Activated T-helper 2 cell treated with anti-CD3 and anti-CD28 coated beads, Interferon-gamma antibody, Interleukin-2, Interleukin-4, amounts not matched to agents 10 μg/mL and 5 μg/mL and 100 μg/mL, durations not matched to agents 14 hours and 24 hours and 36 hours (primary cell): ENCODE measurements around the gene IL26. TPM values are rescaled to one million over a fixed set of nuclear protein-coding genes. Genes with fewer than 3 reads are reported as not detected.
"Not testable (repeated sequence)": the region's sequence is repeated elsewhere in the genome, so short reads cannot be mapped to it uniquely, and the experiment has no call there.

Experiments
- DNase-seq: peaks from one replicate; pipeline ENCODE4 v3.0.0; 2021; ENCODE audit warnings: low spot score
- H3K27ac Mint-ChIP-seq: one replicate; pipeline ENCODE4 v1.8.0; 2021; ENCODE audit warnings: mixed read lengths
- H3K27me3 Mint-ChIP-seq: one replicate; pipeline ENCODE4 v1.8.0; 2021; ENCODE audit warnings: low read depth, mixed read lengths
- H3K36me3 Mint-ChIP-seq: one replicate; pipeline ENCODE4 v1.8.0; 2021; ENCODE audit warnings: low read depth, mixed read lengths
- H3K4me1 Mint-ChIP-seq: one replicate; pipeline ENCODE4 v1.8.0; 2021; ENCODE audit warnings: low read depth, mixed read lengths
- H3K4me3 Mint-ChIP-seq: one replicate; pipeline ENCODE4 v1.8.0; 2021; ENCODE audit warnings: low read depth, mild to moderate bottlenecking, moderate library complexity, mixed read lengths
- H3K9me3 Mint-ChIP-seq: one replicate; pipeline ENCODE4 v1.8.0; 2021; ENCODE audit warnings: mixed read lengths
- intact Hi-C: fragments of 100-400 bp; cut with micrococcal nuclease; formaldehyde crosslinking; loops from one replicate; pipeline ENCODE4 v1.15.1; 2023
- total RNA-seq: library from RNA; stranded (reverse); gene quantifications from 2 replicates; pipeline ENCODE4 v1.2.3, GENCODE V29; 2022

The IL26 gene
- total RNA-seq, 1 donor from 2014 or later = 0.27 TPM

DNA sequence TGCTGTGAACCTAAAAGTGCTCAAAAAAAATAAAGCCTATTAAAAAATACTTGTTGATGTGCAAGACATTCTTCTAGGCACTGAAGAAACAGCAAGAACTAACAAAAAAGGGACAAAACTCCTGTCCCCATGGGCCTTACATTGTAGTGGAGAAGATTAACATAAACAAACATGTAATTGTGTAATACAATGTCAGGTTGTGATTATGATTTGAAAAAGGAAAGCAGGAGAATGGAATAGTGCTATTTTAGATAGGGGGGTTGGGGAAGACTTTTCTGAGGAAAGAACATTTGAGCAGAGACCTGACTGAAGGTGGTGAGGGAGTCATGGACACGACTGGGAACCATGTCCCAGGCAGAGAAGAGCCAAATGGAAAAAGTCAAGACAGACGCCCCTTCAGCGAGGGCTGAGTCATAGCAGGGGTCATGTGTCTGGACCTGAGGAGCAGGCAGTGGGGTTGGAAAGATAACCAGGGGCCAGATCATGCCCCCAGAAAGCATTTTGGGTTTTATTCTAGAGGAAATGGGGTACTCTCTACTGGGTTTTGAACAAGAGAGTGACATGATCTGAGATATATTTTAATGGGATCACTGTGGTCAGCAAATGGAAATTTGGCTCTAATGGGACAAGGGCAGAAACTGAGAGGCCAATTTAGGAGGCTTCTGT is 46.7 kb downstream of the IL26 start:
- Mint-ChIP-seq H3K4me3 (no peak overlapping the region), H3K9me3 (peaks cover 4% of the 10 kb centered on the region), H3K36me3 (no peaks in the 10 kb centered on the region), H3K4me1 (peaks cover 50% of the 10 kb centered on the region), H3K27me3 (peaks cover 11% of the 10 kb centered on the region), H3K27ac (no peak overlapping the region)
- DNase-seq = no peak
- intact Hi-C loops = loop anchor here (5.0 kb wide), 1 partner anchor 137 kb away; no protein-coding TSS in a partner anchor

DNA sequence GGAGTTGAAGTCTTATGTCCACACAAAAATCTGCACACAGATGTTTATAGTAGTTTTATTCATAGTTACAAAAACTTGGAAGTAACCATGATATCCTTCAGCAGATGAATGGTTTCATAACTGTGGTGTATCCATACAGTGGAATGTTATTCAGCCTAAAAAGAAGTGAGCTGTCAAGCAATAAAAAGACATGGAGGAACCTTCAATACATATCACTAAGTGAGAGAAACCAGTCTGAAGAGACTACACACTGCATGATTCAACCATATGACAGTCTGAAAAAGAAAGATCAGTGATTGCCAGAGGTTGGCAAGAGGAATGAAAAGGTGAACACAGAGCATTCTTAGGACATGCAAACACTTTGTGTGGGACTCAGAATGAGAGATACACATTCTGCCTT is 47.4 kb downstream of the IL26 start:
- Mint-ChIP-seq H3K4me3 (no peak overlapping the region), H3K36me3 (no peaks in the 10 kb centered on the region), H3K27ac (no peak overlapping the region), H3K9me3 (peaks cover 4% of the 10 kb centered on the region), H3K4me1 (peaks cover 50% of the 10 kb centered on the region), H3K27me3 (peaks cover 9% of the 10 kb centered on the region)
- DNase-seq = no peak
- intact Hi-C loops = loop anchor here (5.0 kb wide), 1 partner anchor 136 kb away; no protein-coding TSS in a partner anchor

DNA sequence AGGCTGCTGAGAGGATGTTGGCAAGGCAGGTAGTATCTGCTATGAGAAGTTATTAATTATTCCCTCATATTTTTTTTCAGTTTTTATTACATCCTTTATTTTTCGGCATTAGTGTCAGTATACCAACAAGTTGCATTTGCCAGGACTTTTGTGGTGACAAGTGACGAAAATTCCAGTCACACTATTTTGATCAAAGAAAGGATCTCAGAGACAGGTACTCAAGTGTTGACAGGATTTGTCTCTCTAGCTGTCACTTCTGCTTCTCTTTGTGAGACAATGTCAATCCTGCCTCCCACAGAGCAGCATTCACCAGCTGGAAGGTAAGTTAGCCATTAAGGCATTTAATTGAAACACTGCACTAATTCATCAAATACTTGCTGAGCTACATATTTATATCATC is 48.0 kb downstream of the IL26 start:
- Mint-ChIP-seq H3K9me3 (peaks cover 4% of the 10 kb centered on the region), H3K27me3 (peaks cover 6% of the 10 kb centered on the region), H3K36me3 (no peaks in the 10 kb centered on the region), H3K4me1 (peaks cover 50% of the 10 kb centered on the region), H3K27ac (no peak overlapping the region), H3K4me3 (no peak overlapping the region)
- intact Hi-C loops = loop anchor here (5.0 kb wide), 1 partner anchor 135 kb away; no protein-coding TSS in a partner anchor
- no peak for DNase-seq

DNA sequence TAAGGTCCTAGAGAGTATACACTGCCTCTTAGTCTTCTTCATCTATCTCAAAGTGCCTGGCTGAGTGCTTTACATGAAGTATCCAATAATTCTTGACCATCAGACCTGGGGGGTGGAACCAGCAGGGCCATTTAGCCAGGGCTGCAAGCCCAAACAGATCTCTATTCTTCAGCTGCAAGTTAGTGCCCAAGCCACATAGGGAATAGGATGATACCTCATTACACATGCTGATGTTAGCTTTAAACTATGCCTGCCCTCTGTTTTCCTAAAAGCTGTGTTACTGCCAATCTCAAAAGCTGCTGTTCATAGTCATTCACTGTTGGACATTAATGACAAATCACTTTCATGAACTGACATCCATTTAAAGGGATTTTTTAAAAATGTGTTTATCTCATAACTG is 49.4 kb downstream of the IL26 start:
- DNase-seq = no peak
- Mint-ChIP-seq H3K4me3 (no peak overlapping the region), H3K27me3 (peaks cover 6% of the 10 kb centered on the region), H3K36me3 (no peaks in the 10 kb centered on the region), H3K4me1 (peaks cover 45% of the 10 kb centered on the region), H3K27ac (no peak overlapping the region), H3K9me3 (peaks cover 4% of the 10 kb centered on the region)
- intact Hi-C loops = loop anchor here (5.0 kb wide), 1 partner anchor 134 kb away; no protein-coding TSS in a partner anchor

GRCh38 chr12:68175557-68176061 is 50.0 kb downstream of the IL26 start:
- intact Hi-C loops = loop anchor here (5.0 kb wide), 1 partner anchor 133 kb away; no protein-coding TSS in a partner anchor
- Mint-ChIP-seq H3K4me3 (peak overlapping the region; percentile 13), H3K4me1 (peaks cover 39% of the 10 kb centered on the region)

GRCh38 chr12:68174761-68175160 is 50.8 kb downstream of the IL26 start:
- H3K27me3 Mint-ChIP-seq, DNase-seq, H3K4me3 Mint-ChIP-seq, H3K36me3 Mint-ChIP-seq, H3K27ac Mint-ChIP-seq, H3K9me3 Mint-ChIP-seq: not testable (repeated sequence)
- intact Hi-C loops = loop anchor here (5.0 kb wide), 1 partner anchor 132 kb away; no protein-coding TSS in a partner anchor
- H3K4me1 Mint-ChIP-seq = peaks cover 38% of the 10 kb centered on the region

More at GRCh38 chr12:68175557-68176061, 50.0 kb downstream of the IL26 start:
- H3K9me3 Mint-ChIP-seq = peaks cover 4% of the 10 kb centered on the region
- H3K27ac Mint-ChIP-seq = no peak overlapping the region
- H3K27me3 Mint-ChIP-seq = peaks cover 6% of the 10 kb centered on the region
- DNase-seq = peak; percentile 34
- H3K36me3 Mint-ChIP-seq = no peaks in the 10 kb centered on the region

GRCh38 chr12:68173792-68174191 is 51.8 kb downstream of the IL26 start:
- intact Hi-C loops = no loop called here

GRCh38 chr12:68170726-68171125 is 54.9 kb downstream of the IL26 start:
- Mint-ChIP-seq H3K27ac (no peak overlapping the region), H3K36me3 (no peaks in the 10 kb centered on the region), H3K27me3 (no peaks in the 10 kb centered on the region), H3K4me1 (peaks cover 17% of the 10 kb centered on the region), H3K4me3 (no peak overlapping the region), H3K9me3 (peaks cover 4% of the 10 kb centered on the region)
- no peak for DNase-seq
- intact Hi-C loops = no loop called here

More at GRCh38 chr12:68173792-68174191, 51.8 kb downstream of the IL26 start:
- Mint-ChIP-seq H3K36me3 (no peaks in the 10 kb centered on the region), H3K27ac (no peak overlapping the region), H3K4me3 (no peak overlapping the region), H3K4me1 (peaks cover 37% of the 10 kb centered on the region), H3K9me3 (peaks cover 4% of the 10 kb centered on the region), H3K27me3 (peaks cover 4% of the 10 kb centered on the region)
- DNase-seq = no peak

DNA sequence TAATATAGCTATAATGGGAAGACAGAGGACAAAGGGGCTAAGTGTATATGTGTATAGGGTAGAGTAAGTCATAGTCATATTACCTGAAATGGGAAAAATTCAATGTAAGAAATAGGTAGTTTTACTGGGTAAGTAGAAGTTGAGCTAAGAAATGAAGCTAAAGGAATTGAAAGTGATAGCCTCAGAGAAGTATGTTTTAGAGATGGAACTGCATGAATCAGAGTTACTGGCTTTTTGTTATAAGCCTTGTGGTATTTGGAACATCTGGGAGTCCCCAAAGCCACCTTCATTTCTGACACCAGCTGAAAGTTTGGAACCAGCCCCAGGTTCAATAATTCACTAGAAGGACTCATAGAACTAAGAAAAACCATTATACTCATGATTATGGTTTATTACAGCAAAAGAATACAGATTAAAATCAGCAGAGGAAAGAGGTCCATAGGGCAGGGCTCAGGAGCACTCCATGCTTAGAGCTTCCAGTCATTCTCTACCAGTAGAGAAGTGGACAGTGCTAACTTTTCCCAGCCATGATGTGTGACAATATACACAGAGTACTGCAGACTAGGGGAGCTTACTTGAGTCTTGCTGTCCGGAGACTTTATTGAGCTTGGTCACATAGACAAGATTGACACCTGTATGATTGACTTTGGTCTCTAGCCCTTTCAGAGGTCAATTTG is 56.3 kb downstream of the IL26 start:
- H3K4me3 Mint-ChIP-seq = no peak overlapping the region
- peaks cover 9% of the 10 kb centered on the region for H3K4me1 Mint-ChIP-seq
- intact Hi-C loops = no loop called here
- no peaks in the 10 kb centered on the region for H3K9me3 Mint-ChIP-seq
- no peak overlapping the region for H3K27ac Mint-ChIP-seq
- no peak for DNase-seq
- H3K36me3 Mint-ChIP-seq = no peaks in the 10 kb centered on the region
- no peaks in the 10 kb centered on the region for H3K27me3 Mint-ChIP-seq

- Mint-ChIP-seq H3K9me3 (no peaks in the 10 kb centered on the region), H3K4me1 (peaks cover 14% of the 10 kb centered on the region), H3K27ac (no peak overlapping the region), H3K27me3 (no peaks in the 10 kb centered on the region), H3K36me3 (no peaks in the 10 kb centered on the region), H3K4me3 (no peak overlapping the region)
- no peak for DNase-seq
- intact Hi-C loops = no loop called here
Measured at GRCh38 chr12:68166317-68166831, 59.2 kb downstream of the IL26 start.

GRCh38 chr12:68163560-68164081 is 62.0 kb downstream of the IL26 start:
- DNase-seq = no peak
- no peaks in the 10 kb centered on the region for H3K36me3 Mint-ChIP-seq
- H3K4me3 Mint-ChIP-seq = no peak overlapping the region
- H3K27ac Mint-ChIP-seq = no peak overlapping the region
- H3K27me3 Mint-ChIP-seq = no peaks in the 10 kb centered on the region
- intact Hi-C loops = no loop called here
- H3K4me1 Mint-ChIP-seq = peaks cover 15% of the 10 kb centered on the region
- H3K9me3 Mint-ChIP-seq = no peaks in the 10 kb centered on the region

DNA sequence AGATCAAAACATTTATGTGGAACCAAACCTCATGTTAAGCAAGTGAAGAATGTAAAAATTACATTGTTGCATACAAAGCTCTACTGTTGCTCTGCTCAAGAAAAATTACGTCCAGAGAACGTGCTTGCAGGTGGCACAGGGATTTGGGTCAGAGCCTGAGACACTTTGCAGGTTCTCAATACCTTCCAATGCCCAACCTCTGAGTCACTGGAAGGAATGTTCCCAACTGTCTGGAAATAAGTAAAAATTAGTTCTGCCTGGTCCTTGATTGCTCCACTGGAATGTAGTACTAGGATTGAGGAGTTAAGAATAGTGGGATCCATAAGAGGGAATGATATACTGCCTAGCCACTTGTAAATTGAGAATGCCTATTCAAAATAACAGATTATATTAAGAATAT is 63.2 kb downstream of the IL26 start:
- Mint-ChIP-seq H3K27me3 (no peaks in the 10 kb centered on the region), H3K27ac (no peak overlapping the region), H3K36me3 (no peaks in the 10 kb centered on the region), H3K9me3 (no peaks in the 10 kb centered on the region), H3K4me3 (no peak overlapping the region), H3K4me1 (peaks cover 26% of the 10 kb centered on the region)
- no peak for DNase-seq
- intact Hi-C loops = no loop called here
